HG02870 (cell line): Measurements from ENCODE around the gene HTR1D.

Source experiments
- ATAC-seq: cut with Tn5 transposase; IDR thresholded peaks from one replicate; pipeline ENCODE4 v1.9.1; 2021; ENCODE audit warnings: mild to moderate bottlenecking, moderate library complexity; ENCODE audit not compliant: unreplicated experiment

The HTR1D gene

DNA sequence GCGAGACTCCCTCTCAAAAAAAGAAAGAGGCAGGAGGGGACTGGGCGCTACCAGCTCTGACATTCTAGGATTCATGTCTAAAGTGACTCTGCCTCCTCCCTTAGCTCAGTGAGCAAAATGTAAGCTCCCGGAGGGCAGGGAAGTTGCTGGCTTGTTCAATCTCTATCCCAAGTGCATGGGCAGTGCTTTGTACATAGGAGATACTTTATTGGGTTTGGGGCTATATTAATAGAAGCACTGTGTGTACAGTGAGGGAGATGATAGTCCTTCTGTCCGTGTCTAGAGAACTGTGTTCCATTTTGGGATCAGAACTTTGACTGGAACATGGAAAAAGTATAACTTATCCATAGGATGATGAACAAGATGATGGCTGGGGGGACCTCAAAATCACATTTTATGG is 31.9 kb downstream of the HTR1D start:
- no peak for ATAC-seq

- no peak for ATAC-seq
These were observed 32.9 kb downstream of the HTR1D start for GRCh38 chr1:23184212-23184934.

DNA sequence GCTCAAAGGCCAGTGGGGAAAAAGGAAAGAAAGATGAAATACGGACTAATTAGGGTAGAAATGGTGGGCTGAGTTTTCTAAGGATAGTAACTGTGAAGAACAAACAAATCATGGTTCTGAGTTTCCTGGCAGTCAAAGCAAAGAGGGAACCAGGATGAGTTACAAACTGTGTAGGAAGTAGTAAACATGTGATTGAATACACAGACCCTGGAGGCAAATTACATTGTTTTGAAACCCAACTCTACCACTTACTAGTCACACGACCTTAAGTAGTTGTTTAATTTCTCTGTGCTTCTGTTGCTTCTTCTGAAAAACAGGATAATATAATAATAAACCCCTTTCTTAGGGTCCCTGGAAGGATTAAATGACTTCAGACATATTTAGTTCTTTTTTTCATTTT is 37.4 kb downstream of the HTR1D start:
- ATAC-seq = no peak

DNA sequence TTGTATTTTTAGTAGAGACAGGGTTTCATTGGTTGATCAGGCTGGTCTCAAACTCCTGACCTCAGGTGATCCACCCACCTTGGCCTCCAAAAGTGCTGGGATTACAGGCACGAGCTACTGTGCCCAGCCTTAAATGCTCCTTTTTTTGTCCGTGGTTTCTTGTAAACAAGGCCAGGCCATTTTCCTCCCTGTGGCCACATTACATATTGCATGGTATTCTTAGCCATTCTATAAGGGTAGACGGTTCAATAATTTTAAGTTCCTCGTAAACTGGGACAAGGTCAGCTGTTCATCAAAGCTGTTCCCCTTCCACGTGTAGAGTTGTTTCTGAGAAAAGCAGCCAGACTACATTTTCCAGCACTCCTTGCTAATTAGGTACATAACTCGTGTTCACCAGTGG is 38.4 kb downstream of the HTR1D start:
- no peak for ATAC-seq

DNA sequence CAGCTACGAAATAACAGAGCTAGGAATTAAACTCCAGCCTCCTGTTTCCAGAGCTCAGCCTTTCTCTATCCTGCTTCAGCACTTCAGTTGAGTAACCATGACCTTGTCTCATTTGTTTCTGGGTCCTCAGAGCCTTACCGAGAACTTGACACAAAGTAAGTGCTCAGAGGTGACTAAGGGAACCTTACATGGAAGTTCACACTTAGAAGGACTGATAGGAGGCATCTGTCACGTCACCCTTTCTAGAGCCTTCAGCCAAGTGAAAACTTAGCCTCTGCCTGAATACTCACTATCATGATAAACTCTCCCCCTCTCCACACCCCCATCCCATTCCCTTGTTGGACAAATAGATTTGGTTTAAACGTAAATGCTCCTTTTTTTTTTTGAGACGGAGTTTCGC is 38.9 kb downstream of the HTR1D start:
- no peak for ATAC-seq

DNA sequence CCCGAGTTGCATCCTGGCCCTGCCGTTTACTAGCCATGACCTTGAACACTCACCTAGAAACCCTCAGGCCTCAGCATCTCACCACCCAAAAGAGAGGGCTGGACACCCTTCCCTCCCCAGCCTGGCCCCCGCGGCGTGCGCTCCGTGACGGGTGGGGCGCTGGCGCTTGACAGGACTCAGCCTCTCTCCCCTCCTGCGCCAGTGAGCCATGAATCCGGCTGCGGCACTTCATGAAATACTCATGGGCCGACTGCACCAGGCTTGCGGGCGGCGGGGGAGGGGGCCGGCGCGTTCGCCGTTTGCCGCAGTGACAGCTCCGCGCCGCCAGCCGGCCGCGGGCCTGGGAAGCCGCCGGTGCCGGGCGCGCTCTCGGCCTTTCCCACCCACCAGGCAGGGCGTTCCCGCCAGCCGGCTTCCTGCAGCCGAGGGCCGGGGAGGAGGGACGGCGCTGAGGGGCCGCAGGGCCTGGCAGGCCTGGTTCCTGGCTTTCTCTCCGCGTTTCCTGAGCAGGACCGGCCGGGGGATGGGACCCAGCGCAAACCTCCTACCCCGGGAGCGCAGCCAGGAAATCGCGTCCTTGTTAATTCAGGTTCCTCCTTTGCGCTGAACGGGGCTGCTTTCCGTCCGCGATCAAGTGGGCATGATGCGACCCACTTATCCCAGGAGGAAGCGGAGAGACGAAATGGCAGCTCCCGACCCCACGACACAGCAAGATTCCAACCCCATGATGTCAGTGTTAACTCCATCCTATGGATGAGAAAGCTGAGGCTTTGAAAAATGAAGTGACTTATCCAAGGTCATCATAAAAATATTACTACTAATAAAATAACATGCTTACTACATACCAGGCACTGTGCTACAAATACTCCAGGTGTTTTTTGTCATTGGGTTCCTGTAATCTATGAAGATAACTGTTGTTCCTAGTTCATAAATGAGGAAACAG is 39.6 kb downstream of the HTR1D start:
- no peak for ATAC-seq

- no peak for ATAC-seq
These were observed 40.3 kb downstream of the HTR1D start for GRCh38 chr1:23177031-23177430.

- no peak for ATAC-seq
These were observed 42.7 kb downstream of the HTR1D start for GRCh38 chr1:23174426-23175110.

- no peak for ATAC-seq
These were observed 46.0 kb downstream of the HTR1D start for GRCh38 chr1:23171181-23171755.

DNA sequence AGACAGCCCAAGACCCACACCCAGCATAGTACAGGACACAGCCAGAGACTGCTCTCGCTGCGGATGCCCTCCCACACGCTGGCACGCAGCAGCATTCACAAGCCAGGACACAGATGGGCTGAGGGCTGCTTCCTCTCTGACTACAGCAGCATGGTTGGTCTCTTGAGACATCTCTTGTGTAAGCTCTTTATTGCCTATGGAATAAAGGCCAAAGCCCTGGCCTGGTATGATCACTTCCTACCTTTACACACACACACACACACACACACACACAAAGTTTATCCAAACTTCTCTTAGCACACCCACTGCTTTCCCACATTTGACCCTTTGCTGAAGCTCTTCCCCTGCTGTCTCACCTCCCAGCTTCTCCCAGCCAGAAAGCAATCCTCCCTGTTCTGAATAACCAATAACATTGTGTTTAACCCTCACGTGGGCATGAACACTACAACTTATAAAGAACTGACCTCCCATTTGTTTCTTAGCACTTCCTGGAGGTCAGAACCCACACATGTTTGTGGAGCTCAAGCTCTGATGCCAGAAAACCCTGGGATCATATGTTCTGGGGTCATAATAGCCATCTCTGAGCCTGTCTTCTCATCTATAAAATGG is 47.5 kb downstream of the HTR1D start:
- ATAC-seq = no peak

- no peak for ATAC-seq
These were observed 48.1 kb downstream of the HTR1D start for GRCh38 chr1:23169195-23169575.

DNA sequence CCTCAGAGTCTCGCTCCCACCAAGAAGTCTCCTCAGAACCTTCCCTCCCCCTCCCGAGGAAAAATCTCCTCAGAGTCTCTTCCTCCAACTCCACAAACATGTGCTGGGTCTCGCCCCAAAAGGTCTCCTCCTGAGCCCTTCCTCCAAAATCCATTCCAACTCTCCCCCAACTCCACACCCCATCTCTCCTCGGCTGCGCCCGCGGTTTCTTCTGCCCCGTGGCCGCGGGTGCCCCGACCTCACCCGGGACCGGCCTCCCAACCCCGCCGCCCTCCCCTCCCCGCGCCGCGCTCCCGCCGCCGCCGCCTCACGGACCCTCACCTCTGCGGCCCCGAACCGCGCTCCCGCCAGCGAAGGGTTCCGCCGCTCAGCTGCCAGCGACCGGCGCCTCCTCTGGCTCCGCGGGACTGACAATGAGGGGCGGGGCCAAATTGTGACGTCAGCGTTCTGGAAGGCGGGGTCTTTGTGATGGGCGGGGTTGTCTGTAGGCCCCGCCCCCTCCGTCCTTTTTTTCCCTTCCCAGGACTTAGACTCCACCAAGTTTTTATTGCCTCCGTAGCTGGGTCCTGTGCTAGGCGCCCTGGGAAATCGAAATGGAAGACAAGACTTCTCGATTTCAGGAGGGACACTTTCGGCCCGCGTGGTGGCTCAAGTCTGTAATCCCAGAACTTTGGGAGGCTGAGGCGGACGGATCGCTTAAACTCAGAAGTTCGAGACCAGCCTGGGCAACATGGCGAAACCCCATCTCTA is 48.7 kb downstream of the HTR1D start, which contains the start of gene LUZP1:
Gene LUZP1, minus strand, starts transcription at position 412 of the 750 bp plus-strand sequence.
- no peak for ATAC-seq

- ATAC-seq = no peak
These were observed 49.2 kb downstream of the HTR1D start for GRCh38 chr1:23168079-23168444.

GRCh38 chr1:23167353-23168078 is 49.8 kb downstream of the HTR1D start:
- ATAC-seq = no peak

DNA sequence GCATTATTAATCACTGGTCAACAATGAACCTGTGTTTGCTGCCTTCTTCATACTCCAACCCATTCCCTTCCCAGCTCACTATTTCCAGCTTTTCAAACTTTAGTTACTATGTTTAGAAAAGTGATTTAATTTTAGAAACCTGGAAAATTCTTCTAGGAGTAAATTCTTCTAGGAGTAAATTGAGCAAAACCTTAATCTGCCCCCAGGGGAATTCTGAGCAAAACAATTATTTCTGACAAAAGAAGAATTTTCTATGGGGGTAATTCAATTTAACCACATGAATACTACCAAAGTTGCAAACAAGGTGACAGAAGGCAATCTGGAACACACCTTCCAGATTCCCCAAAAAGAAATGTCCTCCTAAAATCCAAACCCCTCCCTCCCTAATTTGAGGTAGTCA is 50.4 kb downstream of the HTR1D start:
- ATAC-seq = no peak

DNA sequence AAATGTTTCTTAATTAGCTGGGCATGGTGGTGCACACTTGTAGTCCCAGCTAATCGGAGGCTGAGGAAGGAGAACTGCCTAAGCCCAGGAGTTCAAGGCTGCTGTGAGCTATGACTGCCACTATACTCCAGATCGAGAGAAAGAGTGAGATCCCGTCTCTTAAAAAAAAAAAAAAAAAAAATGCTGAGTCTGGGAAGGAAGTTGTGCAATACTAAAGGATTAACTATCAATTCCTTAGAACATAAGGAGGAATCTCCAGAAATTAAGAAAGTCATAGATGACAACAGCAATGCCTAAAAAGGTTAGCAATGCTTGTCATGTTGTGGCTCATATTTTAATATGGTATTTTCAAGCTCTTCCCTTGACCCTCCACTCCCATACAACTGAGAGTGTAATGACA is 53.9 kb downstream of the HTR1D start:
- ATAC-seq = no peak

GRCh38 chr1:23159963-23160877 is 57.1 kb downstream of the HTR1D start:
- ATAC-seq = no peak

DNA sequence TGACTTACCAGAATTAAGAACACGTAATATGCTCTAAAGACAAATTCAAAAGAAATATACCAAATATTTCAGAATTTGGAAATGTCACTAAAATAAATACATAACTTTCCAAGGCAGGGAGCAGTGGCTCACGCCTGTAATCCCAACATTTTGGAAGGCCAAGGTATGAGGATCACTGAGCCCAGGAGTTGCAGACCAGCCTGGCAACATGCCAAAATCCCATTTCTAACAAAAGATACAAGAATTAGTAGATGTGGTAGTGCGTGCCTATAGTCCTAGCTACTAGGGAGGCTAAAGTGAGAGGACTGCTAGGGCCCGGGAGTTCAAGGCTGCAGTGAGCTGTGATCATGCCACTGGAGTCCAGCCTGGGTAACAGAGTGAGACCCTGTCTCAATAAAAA is 60.4 kb downstream of the HTR1D start:
- ATAC-seq = no peak
